ENCODE results near the gene HSD11B1. TPM values are rescaled to one million over a fixed set of nuclear protein-coding genes. Genes with fewer than 3 reads are reported as not detected.

Gene HSD11B1
- total RNA-seq, 1 donor from 2014 or later, result 3.1 TPM

DNA sequence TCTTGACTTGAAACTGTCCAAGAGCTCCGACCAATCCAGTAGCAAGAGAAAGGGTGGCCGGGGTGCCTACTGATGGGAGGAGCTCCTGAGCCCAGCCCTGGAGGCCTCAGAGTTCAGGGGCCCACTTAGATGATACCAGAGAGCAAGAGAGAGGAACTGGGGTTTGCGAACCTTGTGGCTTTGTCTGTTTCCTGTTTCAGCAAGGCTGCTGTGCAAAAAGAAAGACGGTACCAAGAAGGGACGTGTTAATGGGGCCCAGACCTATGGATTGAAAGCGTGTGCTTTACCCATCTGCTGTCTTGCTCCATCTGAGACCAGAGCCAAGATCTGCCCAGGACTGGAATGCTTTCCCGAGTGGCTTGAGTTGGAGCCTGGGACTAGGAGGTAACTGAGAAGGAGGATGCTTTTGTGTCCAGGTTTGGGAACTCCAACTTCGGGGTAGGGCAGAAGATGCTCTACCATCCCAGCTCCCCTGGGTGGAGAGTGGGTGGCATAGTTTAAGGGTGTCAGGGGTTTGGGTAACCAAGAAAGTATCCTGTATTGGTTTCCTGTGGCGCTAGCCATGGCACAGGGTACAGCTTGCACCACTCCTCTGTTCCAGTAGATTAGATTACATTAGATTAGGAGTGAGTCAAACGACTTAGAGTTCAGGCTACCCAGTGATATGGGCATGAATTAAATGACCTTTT lies 51.4 kb downstream of the HSD11B1 start, which contains the start of gene TRAF3IP3:
Gene TRAF3IP3 (plus strand): TSS at position 128 of the 689 bp plus-strand sequence. CDS start 3,987 bp downstream, outside the sequence.
- peak; percentile 33 for DNase-seq (ENCODE audit: low spot score)

DNA sequence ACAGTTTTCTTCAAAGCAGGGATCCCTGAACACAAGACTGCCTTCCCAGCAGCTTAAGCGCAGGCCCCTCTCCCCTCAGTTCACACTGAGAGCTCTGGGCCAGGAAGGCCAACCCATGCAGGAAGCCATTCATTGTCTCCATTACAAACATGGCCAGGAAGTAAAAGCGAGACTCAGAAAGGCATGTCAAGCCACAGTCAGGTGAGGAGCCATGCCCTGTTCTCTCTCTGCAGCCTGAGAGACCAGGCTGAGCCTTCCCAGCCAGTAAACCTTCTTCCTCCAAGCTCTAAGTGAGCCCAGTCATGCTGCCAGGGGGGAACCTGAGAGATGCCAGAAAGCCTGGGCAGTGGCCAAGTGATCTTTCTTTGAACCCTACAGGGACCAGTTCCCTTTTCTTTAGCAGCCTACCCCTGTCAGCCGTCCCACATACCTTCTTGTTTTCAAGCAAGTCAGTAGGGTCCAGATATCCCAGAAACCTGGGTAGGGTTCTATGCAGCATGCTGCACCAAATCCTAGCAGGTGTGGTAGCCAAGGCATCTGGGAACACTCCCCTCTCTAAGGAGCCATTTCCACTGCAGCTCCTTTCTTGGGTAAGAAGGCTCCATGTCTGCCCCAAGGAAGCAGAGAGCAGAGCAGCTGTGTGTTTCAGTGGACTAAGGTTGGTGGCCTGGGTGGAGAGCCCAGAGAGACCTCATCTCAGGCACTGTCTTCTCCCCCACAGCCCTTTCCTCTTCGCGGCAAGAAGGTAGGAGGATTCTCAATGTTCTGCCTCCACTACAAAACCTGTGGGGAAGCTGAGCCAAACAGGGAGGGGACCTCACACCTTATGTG lies 52.2 kb downstream of the HSD11B1 start:
- no peak for DNase-seq (ENCODE audit: low spot score)

GRCh38 chr1:209758400-209758799 lies 53.8 kb downstream of the HSD11B1 start:
- no peak for DNase-seq (ENCODE audit: low spot score)

- no peak for DNase-seq (ENCODE audit: low spot score)
Observed at GRCh38 chr1:209759829-209760359, 55.2 kb downstream of the HSD11B1 start.

DNA sequence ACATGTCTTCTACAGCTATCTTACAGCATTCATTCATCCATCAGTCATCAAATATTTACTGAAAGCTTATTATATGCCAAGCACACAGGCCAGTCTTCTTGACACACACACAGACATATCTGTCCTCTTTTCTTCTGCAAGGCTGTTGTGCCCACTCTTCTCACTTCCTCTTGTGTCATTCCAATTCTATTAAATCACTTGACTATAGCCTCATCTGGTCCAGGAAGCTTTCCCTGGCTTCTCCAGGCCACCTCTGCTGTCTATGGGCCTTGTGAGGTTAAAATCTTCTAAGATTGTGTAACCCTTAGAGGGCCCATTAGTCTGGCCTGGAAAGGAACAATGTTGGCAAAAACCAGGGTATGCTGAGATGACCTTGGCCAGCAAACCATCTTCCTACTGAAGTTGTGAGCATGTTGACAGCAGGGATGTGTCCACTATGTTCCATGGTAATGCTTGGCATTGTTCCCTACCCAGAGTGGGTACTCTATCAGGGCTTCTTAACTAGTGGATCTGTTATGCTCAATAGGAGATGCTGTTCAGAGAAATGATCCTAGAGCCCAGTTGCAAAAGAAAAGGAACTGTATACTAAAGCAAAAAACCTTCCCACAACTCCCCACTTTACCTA lies 56.5 kb downstream of the HSD11B1 start:
- DNase-seq (ENCODE audit: low spot score), result no peak

DNA sequence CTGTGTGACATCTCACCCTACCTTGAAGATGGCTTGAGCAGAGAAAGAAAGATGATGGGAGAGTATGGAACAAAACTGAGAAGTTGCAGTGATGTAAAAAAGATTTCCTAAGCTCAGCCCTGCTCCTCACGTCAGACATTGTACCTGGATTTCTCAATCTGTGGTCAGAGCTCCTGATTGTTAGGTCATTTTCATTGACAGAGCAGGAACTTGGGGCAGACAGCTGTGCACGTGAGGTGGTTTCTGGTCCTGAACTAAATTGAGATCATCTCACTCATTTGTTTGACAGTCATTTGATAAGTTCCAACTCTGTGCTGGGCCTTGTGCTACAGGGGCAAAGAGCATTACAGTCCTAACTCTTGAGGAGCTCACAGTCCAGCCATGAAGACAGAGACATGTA lies 61.4 kb downstream of the HSD11B1 start:
- no peak for DNase-seq (ENCODE audit: low spot score)

DNA sequence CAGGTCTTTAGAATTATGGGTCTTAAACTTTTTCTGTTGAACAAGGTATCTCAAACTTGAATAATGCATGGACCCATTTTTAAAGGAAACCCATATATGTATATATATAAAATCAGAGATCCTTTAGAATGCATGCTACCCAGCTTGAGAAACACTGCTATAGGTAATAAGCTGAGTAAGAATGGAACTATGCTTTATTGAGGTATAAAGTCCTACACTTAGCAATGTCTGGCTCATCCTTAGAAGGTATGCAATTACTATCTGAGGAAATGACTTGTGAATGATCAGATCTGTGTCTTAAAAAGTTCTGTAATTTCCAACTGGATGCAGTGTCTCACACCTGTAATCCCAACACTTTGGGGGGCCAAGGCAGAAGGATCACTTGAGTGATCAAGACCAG lies 62.5 kb downstream of the HSD11B1 start:
- no peak for DNase-seq (ENCODE audit: low spot score)

DNA sequence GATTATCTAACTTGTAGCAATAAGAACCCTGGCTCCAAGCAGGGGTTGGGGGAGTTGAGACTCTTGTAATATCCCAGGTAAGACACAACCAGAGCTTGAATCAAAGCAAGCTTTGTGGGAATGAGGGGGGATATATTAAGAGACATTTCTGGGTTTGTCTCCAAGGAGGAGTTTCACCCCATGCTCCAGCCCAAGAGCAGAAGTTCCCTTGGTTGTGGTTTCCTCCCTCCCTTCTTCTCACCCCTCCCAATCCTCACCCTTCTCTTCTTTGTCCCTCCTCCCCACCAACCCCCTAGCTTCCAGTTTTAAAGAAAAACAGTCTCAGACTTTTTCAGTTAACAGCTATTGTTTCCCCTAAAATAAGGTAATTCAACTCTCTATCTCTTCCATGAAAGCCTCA lies 63.1 kb downstream of the HSD11B1 start:
- DNase-seq (ENCODE audit: low spot score), result no peak

DNA sequence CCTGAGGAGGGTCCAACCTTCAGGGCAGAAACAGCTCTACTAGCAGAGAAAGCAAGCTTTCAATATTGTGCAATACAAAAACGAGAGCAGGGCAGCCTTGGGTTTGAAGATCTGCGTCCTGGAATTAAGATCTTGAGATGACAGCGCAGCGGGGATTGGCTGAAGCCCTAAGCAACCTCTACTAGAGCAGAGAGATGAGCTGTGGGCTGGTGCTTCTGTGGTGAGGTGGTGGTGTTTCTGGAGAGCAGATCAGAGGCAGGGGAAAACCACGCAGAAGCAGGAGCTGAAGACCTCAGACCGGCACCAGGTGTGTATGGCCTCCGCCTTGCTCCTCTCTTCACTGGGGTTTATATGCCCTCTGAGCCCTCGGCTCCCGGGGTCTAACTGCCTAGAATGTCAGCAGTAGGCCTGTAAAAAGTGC lies 63.7 kb downstream of the HSD11B1 start:
- peak; percentile 24 for DNase-seq (ENCODE audit: low spot score)

DNA sequence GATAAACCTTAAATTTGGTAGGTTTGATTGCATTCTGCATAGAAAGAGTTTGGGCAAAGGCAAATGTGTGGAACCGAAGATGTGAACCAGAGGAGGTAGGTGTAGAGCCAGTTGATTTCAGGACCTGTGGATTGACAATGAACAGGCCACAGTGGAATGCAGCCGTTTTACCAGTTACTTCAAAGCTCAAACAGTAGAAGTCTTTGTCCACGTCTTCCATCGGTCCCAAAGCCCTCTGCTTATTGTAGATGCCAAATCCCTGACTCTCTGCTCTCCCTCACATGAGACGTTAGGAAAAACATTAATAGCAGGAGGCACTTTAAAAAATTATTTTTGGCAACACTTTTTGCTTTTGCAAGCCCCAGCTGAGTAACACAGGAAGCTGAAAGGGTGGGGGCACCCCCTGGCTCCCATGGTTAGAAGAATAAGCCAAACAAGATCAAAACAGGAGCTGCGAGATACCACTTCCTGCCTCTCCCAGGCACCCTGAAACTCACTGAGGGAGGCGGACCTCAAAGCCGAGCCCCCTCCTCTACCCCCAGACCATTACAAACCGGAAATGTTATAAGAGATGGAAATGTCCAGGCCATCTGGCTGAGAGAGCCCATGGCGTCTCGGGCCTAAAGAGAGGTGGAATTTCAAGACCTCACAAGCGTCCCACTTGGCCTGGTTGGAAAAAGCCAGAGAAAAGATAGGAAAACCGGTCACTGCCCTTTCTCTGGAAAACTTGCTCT lies 64.7 kb downstream of the HSD11B1 start:
- DNase-seq (ENCODE audit: low spot score), result peak; percentile 92

DNA sequence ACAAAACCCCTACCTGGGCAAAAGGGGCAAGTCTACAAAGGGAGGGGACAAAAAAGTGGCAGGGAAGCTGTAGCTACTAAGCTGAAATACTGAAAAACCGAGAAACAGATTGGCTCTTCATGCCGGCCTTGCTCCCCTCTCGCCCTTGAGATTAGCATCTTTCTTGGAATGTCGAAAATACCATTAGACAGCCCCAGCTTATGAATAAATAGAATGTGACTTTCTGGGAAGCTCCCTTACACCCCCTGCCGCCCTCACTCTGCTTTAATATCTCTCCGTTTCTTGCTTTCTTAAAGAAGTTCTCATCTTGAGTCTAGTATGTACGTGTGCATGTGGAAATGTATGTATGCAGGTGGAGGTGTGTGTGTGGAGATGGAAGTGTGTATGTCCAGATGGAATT lies 65.3 kb downstream of the HSD11B1 start:
- DNase-seq (ENCODE audit: low spot score), result peak; percentile 62

DNA sequence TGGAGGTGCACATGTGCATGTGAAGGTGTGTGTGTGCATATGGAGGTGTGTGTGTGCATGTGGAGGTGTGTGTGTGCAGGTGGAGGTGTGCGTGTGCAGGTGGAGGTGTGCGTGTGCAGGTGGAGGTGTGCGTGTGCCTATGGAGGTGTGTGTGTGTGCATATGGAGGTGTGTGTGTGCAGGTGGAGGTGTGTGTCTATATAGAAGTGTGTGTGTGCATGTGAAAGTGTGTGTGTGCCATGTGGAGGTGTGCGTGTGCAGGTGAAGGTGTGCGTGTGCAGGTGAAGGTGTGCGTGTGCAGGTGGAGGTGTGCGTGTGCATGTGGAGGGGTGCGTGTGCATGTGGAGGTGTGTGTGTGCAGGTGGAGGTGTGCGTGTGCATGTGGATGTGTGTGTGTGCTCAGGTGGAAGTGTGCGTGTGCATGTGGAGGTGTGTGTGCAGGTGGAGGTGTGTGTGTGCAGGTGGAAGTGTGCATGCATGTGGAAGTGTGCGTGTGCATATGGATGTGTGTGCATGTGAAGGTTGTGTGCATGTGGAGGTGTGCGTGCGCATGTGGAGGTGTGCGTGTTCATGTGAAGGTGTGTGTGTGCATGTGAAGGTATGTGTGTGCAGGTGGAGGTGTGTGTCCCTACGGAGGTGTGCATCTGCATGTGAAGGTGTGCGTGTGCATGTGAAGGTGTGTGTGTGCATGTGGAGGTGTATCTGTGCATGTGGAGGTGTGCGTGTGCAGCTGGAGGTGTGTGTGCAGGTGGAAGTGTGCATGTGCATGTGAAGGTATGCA lies 66.2 kb downstream of the HSD11B1 start:
- DNase-seq (ENCODE audit: low spot score), result no peak

DNA sequence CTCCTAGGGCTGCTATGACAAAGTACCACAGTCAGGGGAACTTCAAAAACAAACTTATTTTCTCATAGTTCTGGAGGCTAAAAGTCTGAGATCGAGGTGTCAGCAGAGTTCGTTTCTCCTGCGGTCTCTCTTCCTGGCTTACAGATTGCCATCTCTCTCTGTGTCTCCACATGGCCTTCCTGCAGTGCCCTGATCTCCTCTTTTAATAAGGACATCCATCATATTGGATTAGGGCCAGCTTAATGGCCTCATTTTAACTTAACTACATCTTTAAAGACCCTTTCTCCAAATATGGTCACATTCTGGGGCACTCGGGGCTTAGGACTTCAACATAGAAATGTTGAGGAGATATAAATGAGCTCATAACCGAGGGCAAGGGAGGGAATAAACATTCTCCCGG lies 67.5 kb downstream of the HSD11B1 start:
- peak; percentile 85 for DNase-seq (ENCODE audit: low spot score)

GRCh38 chr1:209774592-209774991 lies 69.9 kb downstream of the HSD11B1 start:
- no peak for DNase-seq (ENCODE audit: low spot score)

DNA sequence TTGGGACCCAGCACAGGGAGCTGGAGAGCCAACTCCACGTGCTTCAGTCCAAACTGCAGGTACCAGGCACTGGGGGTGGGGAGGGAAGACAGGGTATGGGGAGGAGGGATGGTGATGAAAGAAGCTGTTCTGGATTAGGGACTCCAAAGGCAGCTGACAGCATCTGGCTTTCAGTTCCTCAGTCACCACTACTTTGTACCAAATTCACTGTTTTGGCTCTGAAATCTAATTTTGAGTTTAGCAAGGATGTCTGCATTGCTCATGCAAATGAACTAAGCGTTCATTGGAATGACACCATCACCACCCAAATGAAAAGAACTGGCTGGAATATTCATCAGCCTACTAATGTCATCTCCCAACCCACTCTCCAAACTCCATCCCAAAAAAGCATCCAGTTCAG lies 71.0 kb downstream of the HSD11B1 start:
- no peak for DNase-seq (ENCODE audit: low spot score)

GRCh38 chr1:209777587-209777986 lies 72.9 kb downstream of the HSD11B1 start:
- no peak for DNase-seq (ENCODE audit: low spot score)

DNA sequence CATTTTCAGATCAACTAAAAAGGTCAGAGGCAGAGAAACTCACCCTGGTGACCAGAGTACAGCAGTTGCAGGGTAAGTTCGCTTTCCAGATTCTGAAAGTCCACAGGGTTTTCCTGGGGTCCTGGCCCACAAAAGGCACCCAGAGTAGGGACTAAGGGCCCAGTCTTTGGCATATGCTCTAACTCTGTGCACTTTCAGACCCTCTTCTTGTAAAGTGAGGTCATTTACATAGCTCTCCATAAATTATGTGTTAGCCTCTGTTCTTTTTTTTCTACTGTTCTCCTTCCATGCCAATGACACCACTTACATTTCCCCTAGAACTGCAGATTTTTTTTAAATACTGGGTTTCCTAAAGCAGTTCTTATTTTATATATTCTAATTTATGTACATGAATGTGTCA lies 73.5 kb downstream of the HSD11B1 start:
- DNase-seq (ENCODE audit: low spot score), result no peak

GRCh38 chr1:209780268-209780667 lies 75.6 kb downstream of the HSD11B1 start:
- no peak for DNase-seq (ENCODE audit: low spot score)

- DNase-seq (ENCODE audit: low spot score), result no peak
Observed at GRCh38 chr1:209783386-209783785, 78.7 kb downstream of the HSD11B1 start.

Measured in umbilical cord (tissue), 2 donors.